Ammon's horn (tissue), 1 donor: ENCODE results near the gene NDUFB6.
A peak's percentile ranks its signal among the peaks of the same experiment; 100 is the strongest.
"Not testable (repeated sequence)": the region's sequence is repeated elsewhere in the genome, so short reads cannot be mapped to it uniquely, and the experiment has no call there.

Source experiments
- DNase-seq: peaks from one replicate; pipeline ENCODE4 v3.0.0-alpha.2; 2016; ENCODE audit warnings: low spot score

Gene NDUFB6

DNA sequence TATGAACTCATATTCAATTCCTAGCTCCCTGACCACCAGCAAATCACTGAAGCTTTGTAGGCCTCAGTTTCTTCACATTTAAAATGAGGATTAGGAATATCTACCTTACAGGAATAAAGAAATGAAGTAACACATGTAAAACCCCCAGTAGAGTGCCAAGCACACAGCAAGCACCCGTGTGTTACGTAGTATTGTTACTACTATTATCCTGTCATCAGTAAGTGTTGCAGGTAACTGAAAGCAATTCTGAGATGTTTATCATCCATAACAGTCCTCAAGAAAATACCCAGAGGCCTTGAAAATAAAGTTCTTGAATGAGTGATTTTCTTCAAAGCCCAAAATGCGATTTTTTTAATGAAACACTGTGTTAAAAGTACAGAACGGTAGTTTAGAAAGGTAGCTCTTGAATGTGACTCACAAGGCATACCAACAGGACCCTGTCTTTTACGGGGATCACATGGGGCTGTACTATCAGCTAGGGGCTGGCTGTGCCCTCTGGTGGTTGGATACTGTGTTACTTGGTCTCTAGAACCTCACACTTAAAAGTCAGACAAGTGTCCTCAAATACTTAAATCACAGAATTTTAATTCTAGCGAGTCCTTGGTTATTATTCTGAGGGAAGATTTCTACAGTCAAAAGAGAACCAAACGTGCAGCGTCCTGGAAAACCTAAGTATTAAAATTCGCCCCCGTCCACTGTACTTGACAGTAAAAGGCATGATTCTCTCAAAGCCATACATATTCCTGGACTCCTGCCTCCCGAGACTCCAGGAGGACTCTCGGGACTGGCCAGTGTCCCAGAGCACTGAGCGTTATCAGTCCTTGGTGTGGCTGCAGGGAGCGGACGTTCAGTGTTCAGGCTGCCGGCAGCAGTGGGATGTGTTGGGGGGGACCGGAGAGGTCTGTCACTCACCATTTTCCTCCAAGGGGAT lies 725 bp downstream of the NDUFB6 start:
- peak; percentile 85 for DNase-seq

DNA sequence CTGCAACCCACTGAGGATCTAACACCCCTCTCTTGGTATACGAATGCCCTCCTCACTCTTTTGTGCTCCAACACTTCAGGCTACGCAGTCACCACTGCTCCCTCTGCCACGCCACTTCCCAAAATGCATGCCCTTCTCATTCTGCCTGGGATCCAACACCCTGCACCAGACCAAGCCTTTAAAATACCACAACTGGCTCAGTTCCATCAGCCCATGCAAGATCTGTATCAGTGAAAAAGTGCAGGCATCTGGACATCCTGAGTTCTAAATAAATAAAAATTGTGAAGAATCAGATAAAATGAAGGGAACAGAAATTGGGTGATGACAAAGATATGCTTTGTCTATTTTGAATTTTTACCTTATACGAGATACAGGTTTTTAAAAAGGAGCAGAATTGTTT lies 2.7 kb downstream of the NDUFB6 start:
- no peak for DNase-seq

DNA sequence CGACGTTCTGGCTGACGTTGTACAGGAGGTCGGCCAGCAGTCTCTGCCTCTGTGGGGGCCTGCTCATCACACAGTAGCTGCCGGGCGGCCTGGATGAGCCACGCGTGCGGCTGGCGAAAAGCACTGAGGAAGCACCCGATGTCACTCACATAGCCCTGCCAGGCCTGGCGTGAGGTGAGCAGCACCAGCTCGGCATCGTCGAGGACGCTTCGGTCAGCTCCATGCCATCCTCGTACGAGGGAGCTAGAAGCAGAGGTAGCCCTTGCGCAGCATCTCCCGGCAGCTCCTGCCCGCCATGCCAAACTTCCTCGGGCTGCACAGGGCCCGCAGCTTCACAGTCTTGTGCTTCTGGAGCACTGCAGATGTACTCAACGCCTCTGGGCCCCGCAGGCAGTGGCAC lies 6.2 kb downstream of the NDUFB6 start:
- no peak for DNase-seq

DNA sequence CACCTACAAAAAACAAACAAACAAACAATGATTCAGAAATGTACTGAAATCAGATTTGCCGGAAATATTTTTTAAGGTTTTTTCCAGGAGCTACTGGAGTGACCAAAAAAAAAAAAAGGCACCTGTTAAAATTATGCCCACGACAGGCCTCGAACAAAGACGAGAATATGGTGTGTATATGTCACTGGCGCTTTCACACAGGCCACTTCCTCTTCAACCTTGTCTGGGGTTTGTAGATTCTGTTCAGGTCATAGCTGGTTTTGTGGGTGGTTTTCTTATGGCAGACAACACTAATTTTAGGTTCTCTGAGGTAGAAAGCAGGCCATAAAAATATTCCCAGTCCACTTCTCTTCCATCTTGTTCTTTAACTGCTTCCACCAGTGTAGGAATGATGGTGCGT lies 7.0 kb downstream of the NDUFB6 start:
- DNase-seq: no peak

DNA sequence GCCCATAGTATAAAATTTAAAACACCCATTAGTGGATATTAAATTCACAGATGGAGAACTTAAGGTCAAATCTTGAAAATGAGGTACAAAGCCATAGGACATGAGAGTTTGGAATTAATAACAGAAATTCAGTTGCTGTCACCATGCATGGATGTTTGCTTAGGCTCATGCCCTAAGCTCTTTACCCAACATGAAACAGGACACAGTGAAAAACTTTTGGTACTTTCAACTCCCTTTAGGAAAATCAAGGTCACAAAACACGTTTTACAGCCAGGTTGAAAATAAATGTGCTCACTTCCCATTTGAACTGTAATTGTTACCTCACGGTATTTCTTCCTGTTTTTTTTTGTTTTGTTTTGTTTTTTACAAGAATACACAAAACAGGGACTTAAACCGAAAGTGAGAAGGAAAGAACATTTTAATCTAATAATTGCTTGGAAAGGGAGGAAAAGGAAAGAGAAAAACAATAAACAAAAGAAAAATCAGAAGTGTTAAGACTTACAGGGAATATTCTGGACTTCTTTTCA lies 14.5 kb downstream of the NDUFB6 start:
- DNase-seq: no peak

DNA sequence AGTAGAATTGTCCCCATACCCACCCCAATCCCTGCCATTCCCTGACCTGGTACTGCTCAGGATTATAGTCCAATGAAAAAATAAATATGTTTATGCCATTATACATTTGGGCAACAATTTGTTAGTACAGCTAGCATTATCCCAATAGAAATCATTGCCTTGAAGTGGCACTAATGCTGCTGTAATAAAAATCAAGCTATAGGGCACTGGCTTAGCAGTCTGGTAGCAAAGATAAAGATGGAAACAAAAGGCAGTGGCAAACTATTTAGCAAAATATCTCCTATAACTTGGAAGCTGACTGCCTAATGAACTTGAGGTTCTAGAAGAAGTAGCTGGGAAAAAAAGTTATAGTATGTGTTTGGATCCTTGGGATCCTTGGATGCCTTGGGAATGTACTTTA lies 18.4 kb downstream of the NDUFB6 start:
- no peak for DNase-seq

DNA sequence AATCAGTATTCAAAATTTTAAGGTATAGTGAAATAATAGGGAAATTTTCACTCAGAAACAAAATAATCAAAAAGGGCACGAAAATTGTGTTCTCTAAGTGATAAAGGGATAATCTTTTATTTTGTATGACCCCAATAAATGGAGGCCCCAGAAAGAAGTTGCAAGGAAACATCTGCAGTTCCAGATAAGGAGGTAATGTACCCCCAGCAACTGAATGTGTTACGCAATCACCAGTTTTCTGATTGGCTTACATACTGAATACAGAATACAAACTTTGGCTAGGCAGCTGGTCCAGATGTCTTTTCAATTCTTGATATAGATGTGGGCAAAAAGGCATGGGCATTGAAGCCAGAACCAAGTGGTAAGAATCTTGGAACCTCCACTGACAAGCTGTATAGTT lies 18.9 kb downstream of the NDUFB6 start:
- DNase-seq: no peak

DNA sequence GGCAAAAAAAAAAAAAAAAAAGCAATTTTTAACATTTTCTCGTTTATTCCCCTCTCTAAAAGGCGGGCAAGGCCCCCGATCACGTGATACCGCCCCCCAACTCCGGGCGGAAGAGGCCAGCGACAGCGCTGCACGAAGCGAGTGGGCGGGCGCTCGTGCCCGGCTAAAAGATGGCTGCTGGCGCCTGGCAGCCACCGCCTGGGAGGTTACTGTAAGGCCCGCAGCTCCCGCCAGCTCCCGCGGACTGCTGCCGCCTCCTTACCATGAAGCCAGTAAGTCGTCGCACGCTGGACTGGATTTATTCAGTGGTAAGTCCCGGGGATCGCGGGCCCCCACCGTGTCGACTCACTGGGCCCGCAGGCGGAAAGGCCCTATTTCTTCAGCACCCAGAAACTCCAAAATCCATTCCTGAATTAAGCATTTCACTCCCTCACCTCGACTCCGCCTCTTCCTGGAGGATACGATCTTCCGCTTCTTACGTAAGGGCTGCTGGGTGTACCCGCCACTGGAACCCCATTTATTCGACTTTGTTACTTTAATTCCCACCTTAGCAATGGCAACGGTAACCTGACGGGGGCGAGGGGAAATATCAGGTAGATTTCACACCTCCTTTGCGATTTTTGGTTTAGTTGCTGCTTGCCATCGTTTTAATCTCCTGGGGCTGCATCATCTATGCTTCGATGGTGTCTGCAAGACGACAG lies 20.6 kb downstream of the NDUFB6 start, which contains the start of the genes SMIM27 and TOPORS:
Gene SMIM27, plus strand, starts transcription at position 156 of the 701 bp plus-strand sequence. Its CDS starts 108 bp downstream, at position 264.
Gene TOPORS, minus strand, starts transcription at position 415 of the 701 bp plus-strand sequence. Its CDS starts 150 bp downstream, at position 265.
- DNase-seq: peak; percentile 95

DNA sequence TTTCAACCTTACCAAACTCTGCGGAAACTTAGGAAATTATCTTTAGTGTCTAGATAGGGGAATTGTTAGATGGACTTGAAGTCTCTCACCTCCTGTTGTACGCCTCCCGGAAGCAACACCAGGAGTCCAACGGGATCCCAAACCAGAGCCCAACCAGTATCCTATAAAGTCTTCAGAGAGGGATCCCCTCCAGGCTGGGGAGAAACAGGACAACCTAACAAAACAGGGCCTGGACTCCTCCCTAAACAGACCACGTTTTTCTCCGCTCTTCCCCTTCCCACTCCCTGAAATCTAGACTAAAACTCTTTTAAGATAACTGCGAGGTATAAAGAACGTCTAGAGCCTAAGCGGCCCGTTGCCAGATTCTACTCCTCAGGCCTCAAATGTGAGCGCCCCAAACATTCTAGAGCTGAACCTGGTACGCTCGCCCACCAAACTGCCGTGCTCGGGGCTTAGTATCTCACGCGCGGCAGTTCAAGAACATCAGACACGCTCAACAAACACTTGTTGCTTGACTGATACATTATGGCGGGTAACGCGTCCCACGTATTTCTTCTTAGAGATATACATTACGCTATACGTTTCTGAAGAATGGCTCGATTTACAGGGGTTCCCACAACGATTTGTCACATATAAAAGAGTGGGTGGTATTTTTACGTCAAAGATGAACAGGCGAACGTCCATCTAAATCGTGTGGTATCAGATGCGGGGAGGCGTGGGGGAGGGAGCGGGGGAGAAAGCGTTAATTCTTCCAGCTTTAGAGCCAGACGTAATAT lies 21.5 kb downstream of the NDUFB6 start:
- DNase-seq: peak; percentile 35

DNA sequence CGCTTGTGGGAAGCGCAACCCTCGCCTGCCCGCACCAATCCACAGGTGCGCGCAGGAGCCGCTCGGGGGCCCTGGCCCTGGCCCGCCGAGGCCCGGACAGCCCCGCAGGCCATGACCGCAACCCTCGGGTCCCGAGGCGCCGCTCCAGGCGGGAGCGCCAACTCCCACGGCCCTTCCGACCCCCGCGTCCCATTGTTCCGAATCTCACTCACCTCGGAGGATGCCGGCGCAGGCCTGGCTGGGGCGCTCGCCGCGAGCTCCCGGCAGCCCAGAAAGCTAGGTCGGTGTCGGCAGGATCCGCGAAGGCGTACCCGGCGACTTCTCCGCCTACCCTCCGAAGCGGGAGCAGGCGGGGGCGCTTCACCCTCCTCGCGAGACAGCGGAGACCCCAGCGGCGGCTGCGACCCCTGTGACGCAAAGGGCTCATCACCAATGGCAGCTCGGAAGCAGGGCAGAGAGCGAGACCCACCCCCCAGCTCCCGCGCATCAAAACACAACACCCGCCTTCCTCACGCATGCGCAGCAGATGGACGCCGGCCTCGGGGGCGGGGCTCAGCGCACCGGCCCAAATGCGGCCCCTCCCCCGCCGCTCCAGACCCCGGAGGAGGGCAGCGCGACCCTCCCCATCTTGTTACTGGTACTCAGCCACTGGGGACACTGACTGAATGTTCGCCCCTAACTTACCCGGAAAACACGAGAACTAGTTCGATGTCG lies 22.2 kb downstream of the NDUFB6 start:
- peak; percentile 97 for DNase-seq

DNA sequence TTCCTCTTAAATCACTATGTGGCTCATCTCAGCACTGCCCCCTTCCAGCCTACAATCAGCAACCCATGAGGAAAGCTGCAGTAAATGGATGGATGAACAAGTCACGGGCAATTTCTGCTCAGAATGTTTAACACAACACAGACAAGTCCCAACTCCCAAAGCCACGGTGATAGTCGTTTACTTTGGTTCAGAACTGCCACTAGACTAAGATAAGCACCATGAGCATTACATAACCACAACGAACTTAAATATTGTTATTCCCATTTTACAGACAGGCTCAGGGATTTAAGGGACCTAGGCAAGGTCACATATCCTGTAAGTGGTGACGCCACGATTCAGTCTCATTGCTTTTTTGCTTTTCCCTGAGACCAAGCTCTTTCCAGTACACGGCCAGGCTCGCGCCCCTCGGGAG lies 22.8 kb downstream of the NDUFB6 start:
- peak; percentile 60 for DNase-seq

DNA sequence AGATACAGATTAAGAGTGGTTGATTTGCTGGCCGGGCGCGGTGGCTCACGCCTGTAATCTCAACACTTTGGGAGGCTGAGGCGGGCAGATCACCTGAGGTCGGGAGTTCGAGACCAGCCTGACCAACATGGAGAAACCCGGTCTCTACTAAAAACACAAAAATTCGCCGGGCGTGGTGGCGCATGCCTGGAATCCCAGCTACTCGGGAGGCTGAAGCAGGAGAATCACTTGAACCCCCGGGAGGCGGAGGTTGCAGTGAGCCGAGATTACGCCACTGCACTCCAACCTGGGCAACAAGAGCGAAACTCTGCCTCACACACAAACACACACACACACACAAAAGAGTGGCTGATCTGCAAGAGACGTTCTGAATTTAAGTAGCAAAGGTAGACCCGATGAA lies 24.7 kb downstream of the NDUFB6 start:
- not testable (repeated sequence) for DNase-seq

DNA sequence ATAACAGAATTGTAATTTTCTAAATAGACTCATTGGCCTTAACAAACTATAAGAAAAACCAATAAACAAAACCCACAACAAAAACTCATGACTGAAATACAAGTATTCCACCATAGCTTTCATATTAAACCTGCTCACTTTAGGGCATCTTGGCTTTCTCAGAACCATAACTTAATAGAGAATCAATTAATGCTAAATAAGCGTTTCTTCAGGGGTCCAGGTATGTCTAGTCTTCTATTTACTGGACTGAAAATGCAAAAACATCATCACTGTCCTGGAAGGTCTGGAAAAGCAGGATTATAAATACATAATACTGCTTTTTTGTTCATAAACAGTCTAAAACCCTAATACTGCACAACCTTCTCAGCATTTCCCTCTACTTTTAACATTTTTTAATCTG lies 27.1 kb downstream of the NDUFB6 start:
- DNase-seq: no peak

DNA sequence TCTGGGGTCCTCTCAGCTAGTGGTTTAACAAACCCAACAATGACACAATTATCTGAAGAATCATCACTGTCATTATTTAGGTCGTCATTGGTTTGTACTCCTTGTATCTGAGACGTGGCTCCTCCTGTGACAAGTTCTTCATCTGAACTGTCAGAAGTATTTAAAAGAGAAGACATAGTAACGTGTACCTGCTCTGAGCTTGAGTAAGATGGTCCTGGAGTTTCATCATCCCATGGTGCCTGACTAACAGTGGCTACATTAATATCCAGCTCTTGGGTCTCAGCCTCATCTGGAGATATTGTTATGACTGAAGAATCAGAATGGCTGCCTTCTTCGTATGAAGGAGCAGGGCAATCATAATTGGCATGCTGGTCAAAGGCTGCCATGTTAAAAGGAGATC lies 29.9 kb downstream of the NDUFB6 start:
- DNase-seq: no peak

DNA sequence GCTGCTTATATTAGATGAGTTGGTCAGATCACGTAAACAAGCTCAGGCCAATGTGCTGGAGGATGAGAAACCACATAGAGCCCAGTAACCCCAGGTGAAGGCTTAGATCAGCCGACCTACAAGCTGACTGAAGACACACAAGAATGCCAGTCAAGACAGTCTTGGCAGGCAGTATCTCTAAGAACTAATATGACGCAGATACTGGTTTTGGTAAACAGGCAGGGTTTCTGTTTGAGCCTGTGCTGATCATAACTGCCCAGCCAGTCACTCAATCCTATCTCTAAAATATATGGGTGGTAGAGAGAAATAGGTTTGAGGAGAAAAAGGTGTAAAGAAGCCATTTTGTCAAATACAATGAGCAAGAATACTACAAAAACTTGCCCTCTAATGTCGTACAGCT lies 39.1 kb downstream of the NDUFB6 start:
- DNase-seq: no peak

DNA sequence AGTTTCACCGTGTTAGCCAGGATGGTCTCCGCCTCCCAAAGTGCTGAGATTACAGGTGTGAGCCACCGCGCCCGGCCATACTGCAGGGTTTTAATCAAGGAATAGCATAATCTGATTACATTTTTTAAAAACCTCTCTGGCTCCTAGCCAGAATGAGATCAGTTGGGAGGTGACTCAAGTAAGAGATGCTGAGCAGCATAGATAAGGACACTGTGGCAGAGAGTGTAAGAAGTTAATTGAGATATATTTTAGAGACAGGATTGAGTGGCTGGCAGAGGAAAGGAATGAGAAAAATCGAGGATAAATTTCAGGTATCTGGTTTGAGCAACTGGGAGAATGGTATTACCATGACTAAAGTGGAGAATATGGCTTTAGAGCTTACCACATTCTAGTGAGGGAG lies 39.6 kb downstream of the NDUFB6 start:
- no peak for DNase-seq

DNA sequence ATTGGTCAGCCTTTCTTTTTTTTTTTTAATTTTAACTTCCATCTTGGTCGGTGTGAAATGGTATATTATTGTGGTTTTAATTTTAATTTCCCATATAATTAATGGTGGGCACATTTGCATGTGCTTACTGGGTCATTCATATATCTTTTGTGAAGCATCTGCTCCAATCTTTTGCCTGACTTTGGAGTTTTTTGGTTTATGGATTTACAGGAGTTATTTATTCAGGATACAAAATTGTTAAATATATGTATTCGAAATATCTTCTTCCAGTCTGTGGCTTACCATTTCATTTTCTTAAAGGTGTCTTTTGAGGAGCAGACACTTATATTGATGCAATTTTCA lies 46.3 kb downstream of the NDUFB6 start:
- DNase-seq: no peak

DNA sequence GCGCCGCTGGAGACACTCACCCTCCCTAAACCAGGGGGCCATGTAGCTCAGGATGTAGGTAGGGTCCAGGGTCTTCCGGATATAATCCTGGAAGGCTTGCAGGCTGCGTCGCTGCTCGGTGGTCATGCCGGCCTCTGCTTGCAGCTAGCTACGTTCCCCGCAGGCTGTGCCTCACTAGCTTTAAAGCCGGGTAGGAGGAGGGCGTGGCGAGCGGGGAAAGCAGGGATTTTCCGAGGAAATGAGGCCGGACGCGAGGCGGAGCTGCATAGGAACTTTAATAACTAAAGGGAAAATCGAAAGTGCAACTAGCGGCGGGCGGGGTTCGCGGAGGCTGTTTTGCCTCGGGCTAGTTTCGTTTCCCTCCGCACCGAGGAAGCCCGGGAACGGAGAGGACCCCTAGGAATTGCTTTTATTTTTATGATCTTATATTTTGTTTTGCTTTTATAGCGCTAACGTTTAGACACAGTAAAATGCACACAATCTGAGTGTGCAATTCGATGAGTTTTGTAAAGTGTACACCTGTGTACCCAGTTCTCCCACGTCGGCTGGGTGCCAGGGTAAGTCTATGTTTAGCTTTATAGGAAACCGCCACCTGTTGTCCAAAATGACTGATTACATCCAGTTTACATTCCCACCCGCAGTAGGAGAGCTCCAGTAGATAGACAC lies 46.8 kb downstream of the NDUFB6 start, which contains the start of gene RIGI:
Gene RIGI, minus strand, starts transcription at position 156 of the 666 bp plus-strand sequence. Its CDS starts 30 bp downstream, at position 126.
- DNase-seq: peak; percentile 92

DNA sequence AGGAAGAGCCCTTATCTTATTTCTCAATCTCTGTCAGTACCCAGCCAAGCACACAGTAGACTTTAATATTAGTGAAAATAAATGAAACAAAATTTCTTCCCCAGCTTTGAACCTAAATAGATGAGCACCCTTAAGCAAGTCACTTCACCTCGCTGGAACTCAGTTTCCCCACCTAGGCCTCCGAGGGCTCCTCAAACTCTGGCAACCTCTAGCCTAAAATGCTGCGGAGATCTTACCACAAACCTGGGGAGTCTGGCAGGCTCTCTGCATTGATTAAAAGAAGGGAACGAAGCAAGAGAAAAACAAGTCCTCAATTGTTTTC lies 47.3 kb downstream of the NDUFB6 start:
- DNase-seq: no peak

DNA sequence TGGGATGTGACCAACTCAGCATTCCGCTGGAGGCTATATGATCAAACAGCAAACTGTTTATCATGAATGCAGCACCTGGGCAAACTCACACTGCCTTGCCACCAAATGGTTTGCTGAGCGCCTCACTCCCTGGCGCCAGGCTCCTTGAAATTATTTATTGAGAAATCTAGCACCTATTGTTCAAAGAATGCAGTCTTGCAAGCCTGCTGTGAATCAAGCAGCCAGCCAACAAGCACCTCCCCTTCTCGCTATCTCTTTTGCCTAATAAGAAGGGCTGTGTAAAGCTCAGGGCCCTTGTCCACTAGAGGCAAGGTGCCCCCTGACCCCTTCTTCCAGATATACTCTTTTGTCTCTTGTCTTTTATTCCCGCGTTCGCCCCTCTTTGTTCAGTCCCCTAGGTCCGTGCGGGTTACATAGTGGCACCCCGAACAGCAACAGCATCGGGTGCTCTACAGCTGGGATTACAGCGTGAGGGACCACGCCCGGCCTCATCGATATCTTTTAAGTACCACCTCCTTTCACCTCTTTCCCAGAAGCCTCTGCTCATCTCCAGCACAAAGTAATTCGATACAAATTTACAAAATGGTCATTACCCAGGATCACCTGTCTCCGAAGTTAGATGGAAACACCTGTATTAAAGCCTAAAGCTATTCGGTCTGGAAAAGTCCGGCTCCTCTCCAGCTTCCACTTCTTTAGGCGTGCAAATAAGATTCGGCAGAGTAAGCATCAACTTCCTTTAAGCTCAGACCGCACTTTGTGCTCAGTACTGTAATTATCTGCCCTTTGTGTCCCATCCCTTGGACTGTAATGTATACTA lies 47.9 kb downstream of the NDUFB6 start:
- DNase-seq: peak; percentile 13
